WERI-Rb-1 (cell line): ENCODE measurements around the gene PODN.

ENCODE experiments used
- DNase-seq: peaks from one replicate; pipeline ENCODE4 v3.0.0-alpha.2; 2020
- H3K27ac ChIP-seq: fragments of 250-450 bp; sonication (Bioruptor Pico); 2 replicates; pipeline ENCODE4 v1.5.1; 2020; ENCODE audit warnings: mild to moderate bottlenecking, moderate library complexity
- H3K27me3 ChIP-seq: fragments of 250-450 bp; sonication (Bioruptor Pico); 2 replicates; pipeline ENCODE4 v1.5.1; 2021; ENCODE audit warnings: mild to moderate bottlenecking, low read depth, moderate library complexity; ENCODE audit not compliant: insufficient read depth, severe bottlenecking
- H3K36me3 ChIP-seq: fragments of 250-450 bp; sonication (Bioruptor Pico); 2 replicates; pipeline ENCODE4 v1.5.1; 2020; ENCODE audit warnings: mild to moderate bottlenecking, moderate library complexity
- H3K4me3 ChIP-seq: 2 replicates; pipeline ENCODE4 v1.5.1; 2011; ENCODE audit warnings: low read depth, mild to moderate bottlenecking, control low read depth, low read length
- H3K9me3 ChIP-seq: fragments of 250-450 bp; sonication (Bioruptor Pico); 2 replicates; pipeline ENCODE4 v1.5.1; 2021; ENCODE audit warnings: mild to moderate bottlenecking, moderate library complexity; ENCODE audit not compliant: severe bottlenecking
- TF ChIP-seq, protein P1 (sequence below): IDR thresholded peaks from 2 replicates; pipeline ENCODE4 v1.5.1; 2011; ENCODE audit warnings: low read depth, mild to moderate bottlenecking, control low read depth, inconsistent platforms, low read length

Gene PODN

DNA sequence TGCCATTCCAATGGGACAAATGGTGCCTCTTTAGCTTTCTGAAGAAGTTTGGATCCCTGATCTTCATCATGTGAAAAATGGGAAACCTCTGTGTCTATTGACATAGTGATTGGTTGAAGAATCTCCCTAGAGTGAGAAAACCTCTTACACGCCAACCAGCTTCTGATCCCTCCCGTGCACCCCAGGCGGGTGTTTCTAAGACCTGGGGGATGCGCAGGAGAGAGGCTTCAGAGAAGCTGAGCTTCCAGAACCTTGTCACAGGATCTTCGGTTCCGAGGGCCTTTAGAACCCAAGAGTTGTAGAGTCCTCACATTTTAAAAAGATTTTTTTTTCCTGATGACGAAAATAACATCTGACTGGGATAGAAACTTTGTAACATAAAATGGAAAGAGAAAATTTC is 11.3 kb downstream of the PODN start:
- Histone ChIP-seq H3K4me3 (no peak overlapping the region), H3K27ac (peak overlapping the region; percentile 81), H3K27me3 (no peaks in the 10 kb centered on the region), H3K9me3 (no peaks in the 10 kb centered on the region), H3K36me3 (no peaks in the 10 kb centered on the region)
- peak; percentile 4 for DNase-seq
- TF ChIP-seq, protein P1, sequence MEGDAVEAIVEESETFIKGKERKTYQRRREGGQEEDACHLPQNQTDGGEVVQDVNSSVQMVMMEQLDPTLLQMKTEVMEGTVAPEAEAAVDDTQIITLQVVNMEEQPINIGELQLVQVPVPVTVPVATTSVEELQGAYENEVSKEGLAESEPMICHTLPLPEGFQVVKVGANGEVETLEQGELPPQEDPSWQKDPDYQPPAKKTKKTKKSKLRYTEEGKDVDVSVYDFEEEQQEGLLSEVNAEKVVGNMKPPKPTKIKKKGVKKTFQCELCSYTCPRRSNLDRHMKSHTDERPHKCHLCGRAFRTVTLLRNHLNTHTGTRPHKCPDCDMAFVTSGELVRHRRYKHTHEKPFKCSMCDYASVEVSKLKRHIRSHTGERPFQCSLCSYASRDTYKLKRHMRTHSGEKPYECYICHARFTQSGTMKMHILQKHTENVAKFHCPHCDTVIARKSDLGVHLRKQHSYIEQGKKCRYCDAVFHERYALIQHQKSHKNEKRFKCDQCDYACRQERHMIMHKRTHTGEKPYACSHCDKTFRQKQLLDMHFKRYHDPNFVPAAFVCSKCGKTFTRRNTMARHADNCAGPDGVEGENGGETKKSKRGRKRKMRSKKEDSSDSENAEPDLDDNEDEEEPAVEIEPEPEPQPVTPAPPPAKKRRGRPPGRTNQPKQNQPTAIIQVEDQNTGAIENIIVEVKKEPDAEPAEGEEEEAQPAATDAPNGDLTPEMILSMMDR, result no peak

DNA sequence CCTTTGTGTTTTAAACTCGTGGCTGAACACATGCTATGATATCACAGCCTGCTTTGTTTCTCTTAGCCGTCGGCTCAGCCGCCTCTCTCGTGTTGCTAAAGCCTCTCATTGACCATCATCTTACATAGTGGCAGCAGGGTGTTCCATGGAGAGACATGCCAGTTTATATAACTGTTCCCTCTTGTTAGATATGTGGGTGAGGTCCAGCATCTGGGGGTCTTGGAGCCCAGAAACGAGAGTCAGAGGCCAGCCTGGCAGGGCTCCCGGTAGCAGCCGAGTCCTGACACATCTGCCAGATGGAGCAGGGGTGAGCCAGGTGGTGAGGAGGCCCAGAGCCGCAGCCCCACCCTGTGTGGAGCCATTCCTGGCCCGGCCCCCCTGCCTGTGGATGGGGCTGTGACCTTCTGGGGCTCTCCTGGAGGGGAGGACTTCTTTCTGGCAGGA is 11.9 kb downstream of the PODN start:
- Histone ChIP-seq H3K4me3 (no peak overlapping the region), H3K27ac (peak overlapping the region; percentile 81), H3K9me3 (no peaks in the 10 kb centered on the region), H3K27me3 (no peaks in the 10 kb centered on the region), H3K36me3 (no peaks in the 10 kb centered on the region)
- peak; percentile 84 for DNase-seq
- TF ChIP-seq, protein P1, result no peak

DNA sequence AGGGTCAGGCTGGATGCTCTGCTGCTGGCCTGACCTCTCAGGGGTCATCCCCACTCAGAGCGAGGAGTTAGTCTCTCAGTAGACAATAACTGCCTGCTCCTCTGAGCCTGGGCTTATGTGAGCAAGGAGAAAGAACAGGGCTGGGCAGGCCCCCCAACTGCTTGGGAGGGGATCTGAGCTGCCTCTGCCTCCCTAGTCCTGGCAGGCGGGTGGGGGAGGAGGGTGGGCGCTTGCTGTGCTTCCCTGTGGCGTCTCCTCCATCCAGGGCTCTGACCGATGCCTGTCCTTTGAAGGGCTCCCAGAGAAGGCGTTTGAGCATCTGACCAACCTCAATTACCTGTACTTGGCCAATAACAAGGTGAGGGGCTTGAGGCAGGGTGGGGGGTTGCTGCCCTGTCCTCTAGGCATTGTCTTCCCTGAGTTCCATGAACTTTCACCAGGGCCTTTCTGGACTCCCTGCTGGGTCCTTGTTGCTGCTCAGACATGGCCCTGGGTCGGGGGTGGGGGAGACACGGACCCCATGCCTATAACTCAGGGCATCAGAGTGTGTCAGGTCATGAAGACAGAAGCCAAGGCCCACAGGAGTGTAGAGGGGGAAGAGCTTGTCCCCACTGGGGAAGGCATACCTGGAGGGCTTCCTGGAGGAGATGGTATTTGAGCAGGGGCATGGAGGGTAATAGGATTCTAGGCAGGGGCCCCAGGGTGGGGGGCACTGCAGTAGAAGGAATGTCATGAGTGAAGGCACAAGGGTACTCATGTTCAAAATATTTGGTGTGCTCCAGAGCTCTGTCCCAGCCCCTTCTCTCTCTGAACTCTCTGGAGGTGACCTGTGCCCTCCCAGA is 12.5 kb downstream of the PODN start:
- TF ChIP-seq, protein P1, result no peak
- H3K27ac ChIP-seq, result peak overlapping the region; percentile 81
- H3K9me3 ChIP-seq, result no peaks in the 10 kb centered on the region
- no peaks in the 10 kb centered on the region for H3K36me3 ChIP-seq
- no peak overlapping the region for H3K4me3 ChIP-seq
- no peak for DNase-seq
- no peaks in the 10 kb centered on the region for H3K27me3 ChIP-seq

DNA sequence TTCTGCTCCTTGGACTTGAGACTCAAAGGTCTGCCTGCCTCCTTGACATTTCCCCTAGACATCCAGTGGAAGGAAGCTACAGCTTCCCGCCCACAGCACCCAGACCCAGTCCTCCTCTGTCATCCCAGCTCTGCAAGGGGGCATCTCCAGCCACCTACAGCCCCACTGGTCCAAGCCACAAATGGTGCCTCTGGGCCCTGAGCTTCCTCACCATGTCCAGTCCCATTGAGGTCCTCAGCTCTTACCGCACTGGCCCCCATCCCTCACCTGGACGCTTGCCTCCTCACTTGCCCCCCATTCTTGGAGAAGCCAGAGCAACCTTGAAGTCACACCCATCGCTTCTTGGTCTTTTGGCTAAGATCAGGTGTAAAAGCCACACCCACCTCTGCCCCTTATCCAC is 13.2 kb downstream of the PODN start:
- Histone ChIP-seq H3K9me3 (no peaks in the 10 kb centered on the region), H3K27me3 (no peaks in the 10 kb centered on the region), H3K36me3 (no peaks in the 10 kb centered on the region), H3K27ac (no peak overlapping the region), H3K4me3 (no peak overlapping the region)
- no peak for DNase-seq
- TF ChIP-seq, protein P1, result no peak

DNA sequence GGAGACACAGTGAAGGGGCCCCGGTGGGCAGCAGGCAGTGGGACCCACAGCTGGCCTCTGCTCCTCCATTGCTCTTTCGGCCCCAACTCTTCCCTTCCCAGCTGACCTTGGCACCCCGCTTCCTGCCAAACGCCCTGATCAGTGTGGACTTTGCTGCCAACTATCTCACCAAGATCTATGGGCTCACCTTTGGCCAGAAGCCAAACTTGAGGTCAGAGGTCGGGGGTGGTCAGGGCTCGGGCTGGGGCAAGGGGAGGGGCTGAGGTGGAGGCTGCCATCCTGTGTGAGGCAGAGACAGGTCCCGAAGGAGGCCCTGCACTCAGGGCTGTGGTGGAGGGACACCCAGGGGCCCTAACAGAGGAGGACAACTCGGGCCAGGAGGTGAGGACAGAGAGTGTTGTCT is 13.7 kb downstream of the PODN start:
- no peak overlapping the region for H3K27ac ChIP-seq
- no peak overlapping the region for H3K4me3 ChIP-seq
- H3K9me3 ChIP-seq, result no peaks in the 10 kb centered on the region
- TF ChIP-seq, protein P1, result no peak
- no peaks in the 10 kb centered on the region for H3K36me3 ChIP-seq
- H3K27me3 ChIP-seq, result no peaks in the 10 kb centered on the region
- peak; percentile 9 for DNase-seq

DNA sequence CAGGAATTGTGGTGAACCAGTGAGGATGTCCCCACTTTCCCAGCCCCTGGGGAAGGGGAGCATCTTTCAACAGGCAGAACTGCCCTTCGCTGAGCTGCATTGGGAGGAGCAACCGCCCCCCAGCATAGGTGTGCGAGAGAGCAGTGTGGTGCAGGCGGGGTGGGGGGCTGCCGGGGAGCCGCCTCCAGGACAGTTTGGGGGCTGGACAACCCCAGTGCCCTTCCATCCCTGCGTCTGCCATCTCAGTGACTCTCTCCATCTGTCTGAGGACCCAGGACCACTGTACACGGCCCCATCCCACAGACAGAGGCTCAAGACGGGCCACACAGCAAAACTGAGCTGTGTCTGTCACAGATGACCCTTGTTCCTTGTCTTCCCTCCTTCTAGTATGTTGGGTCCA is 14.2 kb downstream of the PODN start:
- H3K36me3 ChIP-seq, result no peaks in the 10 kb centered on the region
- H3K27ac ChIP-seq, result no peak overlapping the region
- no peaks in the 10 kb centered on the region for H3K9me3 ChIP-seq
- DNase-seq, result no peak
- H3K4me3 ChIP-seq, result no peak overlapping the region
- no peaks in the 10 kb centered on the region for H3K27me3 ChIP-seq
- TF ChIP-seq, protein P1, result no peak
